Muscle layer of colon (tissue), 2 donors: ENCODE measurements around the gene SLC22A31.

Experiments used
- H3K27ac ChIP-seq: one replicate; pipeline ENCODE4 v1.7.0; 2013; ENCODE audit warnings: low read depth, mild to moderate bottlenecking, low read length, moderate library complexity
- H3K27me3 ChIP-seq, 2 donors: one replicate each; pipeline ENCODE4 v1.7.0; 2013; ENCODE audit warnings: low read length in 2 of 2, mild to moderate bottlenecking in 2 of 2; ENCODE audit not compliant: insufficient read depth in 2 of 2, control insufficient read depth in 1 of 2
- H3K36me3 ChIP-seq: one replicate; pipeline ENCODE4 v1.7.0; 2013; ENCODE audit warnings: mild to moderate bottlenecking, low read length; ENCODE audit not compliant: insufficient read depth
- H3K4me1 ChIP-seq: one replicate; pipeline ENCODE4 v1.7.0; 2013; ENCODE audit warnings: mild to moderate bottlenecking, low read length; ENCODE audit not compliant: insufficient read depth
- H3K4me3 ChIP-seq, 2 donors: one replicate each; pipeline ENCODE4 v1.7.0; 2013; ENCODE audit warnings: low read length in 2 of 2, low read depth in 1 of 2, mild to moderate bottlenecking in 1 of 2, moderate library complexity in 1 of 2
- H3K9ac ChIP-seq: one replicate; pipeline ENCODE4 v1.7.0; 2013; ENCODE audit warnings: low read length
- H3K9me3 ChIP-seq: one replicate; pipeline ENCODE4 v1.7.0; 2013; ENCODE audit warnings: mild to moderate bottlenecking, low read length
- donor health status: abdominal sarcoma.
- donor health status: Adenocarcinoma of cecum.

Gene SLC22A31

DNA sequence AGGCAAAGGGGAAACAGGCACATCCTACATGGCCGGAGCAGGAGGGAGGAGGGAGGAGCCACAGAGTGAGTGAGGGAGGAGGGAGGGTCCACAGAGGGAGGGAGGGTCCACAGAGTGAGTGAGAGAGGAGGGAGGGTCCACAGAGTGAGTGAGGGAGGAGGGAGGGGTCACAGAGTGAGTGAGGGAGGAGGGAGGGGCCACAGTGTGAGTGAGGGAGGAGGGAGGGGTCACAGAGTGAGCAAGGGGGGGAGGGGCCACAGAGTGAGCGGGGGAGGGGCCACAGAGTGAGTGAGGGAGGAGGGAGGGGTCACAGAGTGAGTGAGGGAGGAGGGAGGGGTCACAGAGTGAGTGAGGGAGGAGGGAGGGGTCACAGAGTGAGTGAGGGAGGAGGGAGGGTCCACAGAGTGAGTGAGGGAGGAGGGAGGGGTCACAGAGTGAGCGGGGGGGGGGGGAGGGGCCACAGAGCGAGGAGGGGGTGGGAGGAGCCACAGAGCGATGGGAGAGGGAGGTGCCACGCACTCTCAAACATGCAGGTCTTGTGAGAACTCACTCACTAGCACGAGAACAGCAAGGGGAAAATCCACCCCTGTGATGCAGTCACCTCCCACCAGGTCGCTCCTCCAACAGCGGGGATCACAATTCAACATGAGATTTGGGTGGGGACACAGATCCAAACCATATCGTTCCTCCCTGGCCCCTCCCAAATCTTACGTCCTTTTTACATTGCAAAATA is 53.1 kb downstream of the SLC22A31 start:
- H3K36me3 ChIP-seq: peaks cover 26% of the 10 kb centered on the region
- H3K4me1 ChIP-seq: no peaks in the 10 kb centered on the region
- no peak overlapping the region for H3K9ac ChIP-seq
- no peaks in the 10 kb centered on the region for H3K9me3 ChIP-seq
- no peak overlapping the region for H3K27ac ChIP-seq
- H3K27me3 ChIP-seq: no peaks in the 10 kb centered on the region
- H3K4me3 ChIP-seq: no peak overlapping the region

DNA sequence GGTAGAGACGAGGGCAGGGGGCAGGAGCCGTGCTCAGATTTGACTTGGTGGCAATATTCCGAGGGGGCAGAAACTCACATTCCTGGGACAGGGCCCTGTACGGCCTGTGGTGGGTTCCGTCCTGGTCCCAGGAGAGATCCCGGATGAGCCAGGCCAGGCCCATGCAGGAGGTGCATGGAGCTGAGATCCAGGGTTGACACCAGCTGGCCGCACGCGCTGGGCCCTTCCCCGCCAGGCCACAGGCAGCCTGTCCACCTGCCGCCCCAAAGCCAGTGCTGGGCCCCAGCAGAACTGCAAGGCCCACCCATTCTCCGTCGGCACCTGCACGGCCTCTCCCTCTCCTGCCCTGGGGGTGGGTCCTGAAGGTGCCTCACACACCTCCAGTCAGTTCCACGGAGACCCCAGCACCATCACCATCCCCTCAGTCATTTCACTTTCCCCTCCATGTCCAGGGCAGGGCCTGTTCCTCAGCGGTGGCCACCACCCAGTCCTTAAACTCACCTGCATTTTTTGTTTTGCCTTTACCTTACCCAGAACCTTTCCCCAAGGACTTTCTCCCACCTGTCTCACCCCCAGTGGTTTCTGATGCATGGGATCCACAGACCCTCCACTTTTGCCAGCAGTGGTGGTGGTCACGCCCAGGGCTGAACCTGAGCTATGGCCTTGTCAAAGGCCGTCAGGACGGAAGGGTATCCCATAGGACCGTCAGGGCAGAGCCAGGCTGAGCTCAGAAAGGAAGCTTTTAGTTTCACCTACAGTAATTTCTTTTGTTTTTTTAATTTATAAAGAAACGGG is 53.9 kb downstream of the SLC22A31 start:
- Histone ChIP-seq H3K36me3 (peaks cover 32% of the 10 kb centered on the region), H3K27me3 (no peaks in the 10 kb centered on the region), H3K9ac (no peak overlapping the region), H3K4me1 (no peaks in the 10 kb centered on the region), H3K4me3 (no peak overlapping the region), H3K27ac (no peak overlapping the region), H3K9me3 (no peaks in the 10 kb centered on the region)
